Type B pancreatic cell (in vitro differentiated cells): ENCODE results near the gene DAPK1. TPM values are rescaled to one million over a fixed set of nuclear protein-coding genes. Genes with fewer than 3 reads are reported as not detected.

Experiments used
- DNase-seq: peaks from one replicate; pipeline ENCODE4 v3.0.0; 2021; ENCODE audit warnings: mixed read lengths; ENCODE audit not compliant: unreplicated experiment; ENCODE audit errors: extremely low spot score
- H3K27ac Mint-ChIP-seq: 2 replicates; pipeline ENCODE4 v1.8.0; 2021; ENCODE audit warnings: mild to moderate bottlenecking, mixed read lengths
- H3K27me3 Mint-ChIP-seq: 2 replicates; pipeline ENCODE4 v1.8.0; 2021; ENCODE audit warnings: mixed read lengths
- H3K36me3 Mint-ChIP-seq: 2 replicates; pipeline ENCODE4 v1.8.0; 2021; ENCODE audit warnings: mixed read lengths
- H3K4me1 Mint-ChIP-seq: one replicate; pipeline ENCODE4 v1.8.0; 2021; ENCODE audit warnings: mixed read lengths; ENCODE audit not compliant: unreplicated experiment
- H3K4me3 Mint-ChIP-seq: 2 replicates; pipeline ENCODE4 v1.8.0; 2021; ENCODE audit warnings: mild to moderate bottlenecking, mixed read lengths
- H3K9me3 Mint-ChIP-seq: 2 replicates; pipeline ENCODE4 v1.8.0; 2021; ENCODE audit warnings: mixed read lengths
- total RNA-seq: library from RNA; stranded (reverse); gene quantifications from 2 replicates; pipeline ENCODE4 v1.2.1, GENCODE V29; 2021; ENCODE audit warnings: low replicate concordance
- TF ChIP-seq, protein P1 (sequence below): fragments of 200-600 bp; sonication (generic); conservative IDR thresholded peaks from 2 replicates; pipeline ENCODE4 v1.5.0; 2021; ENCODE audit warnings: antibody characterized with exemption, mild to moderate bottlenecking

Gene DAPK1
- total RNA-seq, 1 donor from 2014 or later = 160 TPM

DNA sequence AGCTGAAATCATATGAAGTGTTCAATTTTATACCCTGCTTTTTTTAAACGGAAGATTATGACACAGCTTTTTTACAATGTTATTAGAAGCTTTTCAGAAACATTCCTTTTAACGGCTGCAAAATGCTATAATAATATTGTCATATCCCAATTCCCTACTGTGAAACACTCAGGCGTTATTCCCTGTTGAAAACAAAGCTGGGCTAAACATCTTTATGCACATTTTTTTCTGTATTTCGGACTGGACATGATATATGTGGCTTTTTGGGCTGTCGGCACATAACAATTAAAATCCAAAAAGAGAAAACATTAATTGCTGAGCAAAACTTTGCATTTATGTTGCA lies 216.3 kb downstream of the DAPK1 start:
- H3K4me1 Mint-ChIP-seq = peaks cover 26% of the 10 kb centered on the region
- H3K9me3 Mint-ChIP-seq = no peaks in the 10 kb centered on the region
- TF ChIP-seq, protein P1, sequence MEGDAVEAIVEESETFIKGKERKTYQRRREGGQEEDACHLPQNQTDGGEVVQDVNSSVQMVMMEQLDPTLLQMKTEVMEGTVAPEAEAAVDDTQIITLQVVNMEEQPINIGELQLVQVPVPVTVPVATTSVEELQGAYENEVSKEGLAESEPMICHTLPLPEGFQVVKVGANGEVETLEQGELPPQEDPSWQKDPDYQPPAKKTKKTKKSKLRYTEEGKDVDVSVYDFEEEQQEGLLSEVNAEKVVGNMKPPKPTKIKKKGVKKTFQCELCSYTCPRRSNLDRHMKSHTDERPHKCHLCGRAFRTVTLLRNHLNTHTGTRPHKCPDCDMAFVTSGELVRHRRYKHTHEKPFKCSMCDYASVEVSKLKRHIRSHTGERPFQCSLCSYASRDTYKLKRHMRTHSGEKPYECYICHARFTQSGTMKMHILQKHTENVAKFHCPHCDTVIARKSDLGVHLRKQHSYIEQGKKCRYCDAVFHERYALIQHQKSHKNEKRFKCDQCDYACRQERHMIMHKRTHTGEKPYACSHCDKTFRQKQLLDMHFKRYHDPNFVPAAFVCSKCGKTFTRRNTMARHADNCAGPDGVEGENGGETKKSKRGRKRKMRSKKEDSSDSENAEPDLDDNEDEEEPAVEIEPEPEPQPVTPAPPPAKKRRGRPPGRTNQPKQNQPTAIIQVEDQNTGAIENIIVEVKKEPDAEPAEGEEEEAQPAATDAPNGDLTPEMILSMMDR = no peak
- H3K27me3 Mint-ChIP-seq = no peaks in the 10 kb centered on the region
- no peak overlapping the region for H3K27ac Mint-ChIP-seq
- no peak for DNase-seq
- H3K36me3 Mint-ChIP-seq = peaks cover 6% of the 10 kb centered on the region
- no peak overlapping the region for H3K4me3 Mint-ChIP-seq

- DNase-seq = no peak
- H3K36me3 Mint-ChIP-seq = peaks cover 5% of the 10 kb centered on the region
- TF ChIP-seq, protein P1 = no peak
- H3K4me3 Mint-ChIP-seq = no peak overlapping the region
- no peaks in the 10 kb centered on the region for H3K27me3 Mint-ChIP-seq
- H3K4me1 Mint-ChIP-seq = peaks cover 26% of the 10 kb centered on the region
- H3K9me3 Mint-ChIP-seq = no peaks in the 10 kb centered on the region
- H3K27ac Mint-ChIP-seq = peak overlapping the region; percentile 78
These were observed 217.2 kb downstream of the DAPK1 start for GRCh38 chr9:87714819-87715218.

DNA sequence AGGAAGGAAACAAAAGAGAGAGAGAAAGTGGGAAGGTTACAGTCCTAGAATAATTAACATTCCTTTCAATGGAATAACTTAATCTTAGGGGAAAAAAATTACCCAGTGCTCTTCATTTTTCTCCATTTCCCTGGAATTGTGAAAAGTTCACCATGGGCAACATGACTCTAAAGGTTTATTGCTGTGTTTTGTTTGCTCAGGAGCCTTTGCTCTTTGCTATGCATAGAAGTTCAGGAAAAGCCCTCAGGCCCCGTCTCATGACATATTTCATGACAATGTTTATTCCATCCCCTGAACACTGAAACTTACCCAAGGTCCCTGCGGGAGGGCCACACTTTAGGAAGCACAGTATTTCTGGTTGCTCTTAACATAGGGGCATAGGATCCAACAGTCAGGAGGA lies 218.5 kb downstream of the DAPK1 start:
- Mint-ChIP-seq H3K27me3 (no peaks in the 10 kb centered on the region), H3K27ac (peak overlapping the region; percentile 30), H3K4me3 (peak overlapping the region; percentile 44), H3K36me3 (peaks cover 5% of the 10 kb centered on the region), H3K4me1 (peaks cover 26% of the 10 kb centered on the region), H3K9me3 (no peaks in the 10 kb centered on the region)
- TF ChIP-seq, protein P1 = no peak
- no peak for DNase-seq

- Mint-ChIP-seq H3K27ac (no peak overlapping the region), H3K27me3 (no peaks in the 10 kb centered on the region), H3K36me3 (peaks cover 5% of the 10 kb centered on the region), H3K4me3 (no peak overlapping the region), H3K9me3 (no peaks in the 10 kb centered on the region), H3K4me1 (peaks cover 24% of the 10 kb centered on the region)
- DNase-seq = no peak
- TF ChIP-seq, protein P1 = no peak
These were observed 219.8 kb downstream of the DAPK1 start for GRCh38 chr9:87717456-87717855.

- Mint-ChIP-seq H3K27me3 (no peaks in the 10 kb centered on the region), H3K9me3 (no peaks in the 10 kb centered on the region), H3K4me1 (peaks cover 18% of the 10 kb centered on the region), H3K27ac (no peak overlapping the region), H3K36me3 (no peaks in the 10 kb centered on the region), H3K4me3 (no peak overlapping the region)
- DNase-seq = no peak
- TF ChIP-seq, protein P1 = no peak
These were observed 220.6 kb downstream of the DAPK1 start for GRCh38 chr9:87718231-87718630.
